HG02840 (cell line): ENCODE measurements around the gene PRAMEF18.
"Not testable (repeated sequence)": the region's sequence is repeated elsewhere in the genome, so short reads cannot be mapped to it uniquely, and the experiment has no call there.

Experiments used
- ATAC-seq: cut with Tn5 transposase; IDR thresholded peaks from one replicate; pipeline ENCODE4 v1.9.1; 2021; ENCODE audit warnings: mild to moderate bottlenecking, moderate library complexity, moderate number of reproducible peaks; ENCODE audit not compliant: unreplicated experiment, low FRiP score

PRAMEF18 gene, protein sequence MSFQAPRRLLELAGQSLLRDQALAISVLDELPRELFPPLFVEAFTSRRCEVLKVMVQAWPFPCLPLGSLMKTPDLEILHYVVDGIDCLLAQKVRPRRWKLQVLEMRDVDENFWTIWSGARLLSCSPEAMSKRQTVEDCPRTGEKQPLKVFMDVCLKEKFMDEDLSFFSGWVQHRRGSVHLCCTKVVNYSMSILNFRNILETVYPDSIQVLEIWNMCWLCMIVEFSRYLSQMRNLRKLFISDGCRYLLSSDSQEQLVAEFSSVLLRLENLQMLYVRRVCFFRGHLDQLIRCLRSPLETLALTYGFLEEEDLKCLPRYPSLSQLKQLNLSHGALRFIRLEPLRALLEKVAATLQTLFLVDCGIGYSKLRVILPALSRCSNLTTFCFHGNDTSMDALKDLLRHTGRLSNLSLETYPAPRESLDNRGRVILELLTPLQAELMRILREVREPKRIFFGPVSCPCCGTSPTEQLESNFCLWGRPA

DNA sequence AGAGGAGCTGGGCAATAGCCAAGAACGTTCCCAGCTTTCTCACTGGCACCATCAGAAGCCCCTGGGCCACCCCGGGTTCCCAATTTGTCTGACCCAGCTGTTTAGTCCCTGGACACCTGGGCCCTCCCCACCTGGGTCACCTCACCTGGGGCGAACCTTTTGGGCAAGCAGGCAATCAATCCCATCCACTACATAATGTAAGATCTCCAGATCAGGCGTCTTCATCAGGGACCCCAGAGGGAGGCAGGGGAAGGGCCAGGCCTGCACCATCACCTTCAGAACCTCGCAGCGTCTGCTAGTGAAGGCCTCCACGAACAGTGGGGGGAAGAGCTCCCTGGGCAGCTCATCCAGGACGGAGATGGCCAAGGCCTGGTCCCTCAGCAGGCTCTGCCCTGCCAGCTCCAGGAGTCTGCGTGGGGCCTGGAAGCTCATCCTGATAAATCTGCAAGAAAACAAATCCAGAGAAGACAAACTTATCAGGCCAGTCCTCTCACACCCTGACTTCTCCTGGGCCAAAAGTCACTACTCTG is at the start of gene PRAMEF18:
PRAMEF18 (minus strand) TSS at position 480 of the 530 bp plus-strand sequence; CDS start at position 432, 48 bp downstream.
- not testable (repeated sequence) for ATAC-seq

DNA sequence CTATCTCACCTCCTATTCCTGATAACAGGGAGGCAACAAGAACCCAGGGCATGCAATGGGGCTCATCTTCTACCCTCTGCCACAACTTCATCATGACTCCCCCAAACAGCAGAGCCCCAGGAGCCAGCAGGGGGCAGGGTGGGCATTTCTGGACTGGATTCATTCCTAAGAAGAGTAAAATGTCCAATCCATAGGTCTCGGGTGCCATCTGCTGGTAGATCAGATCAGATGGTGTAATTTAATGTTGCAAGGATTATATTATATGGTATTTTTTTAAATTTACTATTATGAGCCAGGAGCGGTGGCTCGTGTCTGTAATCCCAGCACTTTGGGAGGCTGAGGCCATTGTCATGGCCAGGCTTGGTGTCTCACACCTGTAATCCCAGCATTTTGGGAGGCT is 39.2 kb upstream of the PRAMEF18 start:
- ATAC-seq, result not testable (repeated sequence)

DNA sequence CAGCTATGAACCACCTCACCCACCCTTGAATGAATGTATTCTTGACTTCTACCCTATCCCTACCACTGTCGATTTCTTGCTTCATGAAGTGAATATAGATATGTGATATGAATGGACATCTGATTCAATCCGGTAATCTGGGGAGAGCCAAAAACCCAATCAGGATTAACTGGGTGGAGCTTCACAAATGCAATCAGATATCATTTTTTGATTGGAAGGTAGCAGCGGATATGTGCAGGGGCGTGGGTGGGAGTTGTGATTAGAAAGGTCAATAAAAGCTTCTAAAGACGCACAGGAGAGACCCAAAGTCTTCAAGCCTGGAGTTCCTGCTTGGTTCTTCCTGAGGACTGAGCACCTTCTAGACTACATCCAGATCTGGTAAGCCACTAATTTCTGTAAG is 27.9 kb upstream of the PRAMEF18 start, which contains the start of gene PRAMEF5:
PRAMEF5 (plus strand) TSS at position 301 of the 400 bp plus-strand sequence. CDS start 5,071 bp downstream, outside the sequence.
- ATAC-seq, result not testable (repeated sequence)

DNA sequence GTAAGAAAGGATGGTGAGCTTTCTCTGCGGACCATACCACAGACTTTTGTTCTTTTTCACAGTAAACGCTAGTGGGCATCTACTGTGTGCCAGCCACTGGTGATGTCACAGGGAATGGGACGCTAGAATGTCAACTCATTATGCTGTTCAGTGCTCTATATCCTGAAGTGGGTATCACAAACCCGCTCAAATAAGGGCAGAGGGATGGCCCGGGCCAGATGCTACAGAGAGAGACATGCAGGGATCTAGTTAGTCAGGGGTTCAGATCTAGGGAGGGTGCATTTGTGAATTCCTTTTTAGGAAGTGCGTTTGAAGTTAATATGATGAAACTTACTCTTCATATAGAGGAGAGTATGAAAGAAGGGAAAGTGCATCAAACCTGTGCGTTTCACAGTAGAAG is 21.2 kb upstream of the PRAMEF18 start:
- not testable (repeated sequence) for ATAC-seq

DNA sequence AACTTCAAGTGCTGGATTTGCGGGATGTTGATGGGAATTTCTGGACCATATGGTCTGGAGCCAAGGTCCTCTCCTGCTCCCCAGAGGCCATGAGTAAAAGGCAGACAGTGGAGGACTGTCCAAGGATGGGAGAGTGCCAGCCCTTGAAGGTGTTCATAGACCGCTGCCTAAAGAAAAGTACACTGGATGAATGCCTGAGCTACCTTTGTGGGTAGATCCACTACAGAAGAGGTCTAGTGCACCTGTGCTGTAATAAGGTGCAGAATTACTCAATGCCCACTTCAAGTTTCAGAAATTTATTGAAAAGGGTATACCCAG is 20.6 kb upstream of the PRAMEF18 start:
- ATAC-seq, result not testable (repeated sequence)

DNA sequence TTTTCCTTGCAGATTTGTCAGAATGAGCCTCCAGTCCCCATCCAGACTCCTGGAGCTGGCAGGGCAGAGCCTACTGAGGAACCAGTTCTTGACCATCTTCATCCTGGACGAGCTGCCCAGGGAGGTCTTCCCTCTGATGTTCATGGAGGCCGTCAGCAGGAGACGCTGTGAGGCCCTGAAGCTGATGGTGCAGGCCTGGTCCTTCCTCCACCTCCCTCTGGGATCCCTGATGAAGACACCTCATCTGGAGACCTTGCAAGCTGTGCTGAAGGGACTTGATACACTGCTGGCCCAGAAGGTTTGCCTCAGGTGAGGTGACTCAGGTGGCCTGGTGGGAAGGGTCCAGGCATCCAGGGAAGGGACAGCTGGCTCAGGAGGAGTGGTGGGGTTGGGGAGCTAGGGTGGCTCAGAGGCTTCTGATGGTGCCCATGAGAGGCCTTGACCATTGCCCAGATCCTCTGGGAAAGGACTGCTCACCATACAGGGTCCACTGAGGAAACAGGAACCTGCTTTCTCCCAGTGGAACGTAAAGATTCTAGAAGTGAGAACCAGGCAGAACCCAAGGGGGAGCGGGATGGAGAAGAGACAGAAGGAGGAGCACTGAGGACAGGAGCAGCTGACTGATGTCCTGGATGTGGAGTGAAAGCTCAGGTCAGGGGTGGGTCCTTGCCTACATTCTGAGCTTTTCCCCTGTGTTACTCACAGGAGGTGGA is 20.0 kb upstream of the PRAMEF18 start:
- not testable (repeated sequence) for ATAC-seq

DNA sequence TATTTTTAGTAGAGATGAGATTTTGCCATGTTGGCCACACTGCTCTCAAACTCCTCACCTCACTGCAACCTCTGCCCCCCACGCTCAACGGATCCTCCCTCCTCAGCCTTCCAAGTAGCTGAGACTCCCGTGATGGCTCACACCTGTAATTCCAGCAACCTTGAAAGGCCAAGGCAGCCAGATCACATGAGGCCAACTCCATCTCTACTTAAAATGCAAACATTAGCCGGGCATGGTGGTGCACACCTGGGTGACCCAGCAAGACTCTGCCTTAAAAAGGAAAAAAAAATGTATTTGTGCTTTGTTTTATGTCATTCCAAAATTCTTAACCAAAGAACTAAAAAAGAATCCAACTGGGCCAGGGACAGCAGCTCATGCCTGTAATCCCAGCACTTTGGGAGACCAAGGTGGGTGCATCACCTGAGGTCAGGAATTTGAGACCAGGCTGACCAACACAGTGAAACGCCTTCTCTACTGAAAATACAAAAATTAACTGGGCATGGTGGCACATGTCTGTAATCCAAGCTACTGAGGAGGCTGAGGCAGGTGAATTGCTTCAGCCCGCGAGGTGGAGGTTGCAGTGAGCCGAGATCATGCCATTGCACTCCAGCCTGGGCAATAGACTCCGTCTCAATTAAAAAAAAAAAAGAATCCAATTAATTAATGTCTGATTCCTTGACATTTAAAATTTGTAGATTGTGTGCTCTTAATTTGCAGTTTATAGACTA is 17.7 kb upstream of the PRAMEF18 start:
- not testable (repeated sequence) for ATAC-seq

DNA sequence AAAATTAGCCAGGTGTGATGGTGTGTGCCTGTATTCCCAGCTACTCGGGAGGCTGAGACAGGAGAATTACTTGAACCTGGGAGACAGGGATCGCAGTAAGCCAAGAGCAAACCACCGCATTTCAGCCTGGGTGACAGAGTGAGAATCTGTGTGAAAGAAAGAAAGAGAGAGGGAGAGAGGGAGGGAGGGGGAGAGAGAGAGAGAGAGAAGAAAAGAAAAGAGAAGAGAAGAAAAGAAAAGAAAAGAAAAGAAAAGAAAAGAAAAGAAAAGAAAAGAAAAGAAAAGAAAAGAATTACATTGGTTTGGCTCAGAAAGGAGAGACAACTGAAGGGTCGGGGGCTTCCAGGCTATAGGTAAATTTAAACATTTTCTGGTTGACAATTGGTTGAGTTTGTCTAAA is 13.7 kb upstream of the PRAMEF18 start:
- ATAC-seq, result not testable (repeated sequence)

DNA sequence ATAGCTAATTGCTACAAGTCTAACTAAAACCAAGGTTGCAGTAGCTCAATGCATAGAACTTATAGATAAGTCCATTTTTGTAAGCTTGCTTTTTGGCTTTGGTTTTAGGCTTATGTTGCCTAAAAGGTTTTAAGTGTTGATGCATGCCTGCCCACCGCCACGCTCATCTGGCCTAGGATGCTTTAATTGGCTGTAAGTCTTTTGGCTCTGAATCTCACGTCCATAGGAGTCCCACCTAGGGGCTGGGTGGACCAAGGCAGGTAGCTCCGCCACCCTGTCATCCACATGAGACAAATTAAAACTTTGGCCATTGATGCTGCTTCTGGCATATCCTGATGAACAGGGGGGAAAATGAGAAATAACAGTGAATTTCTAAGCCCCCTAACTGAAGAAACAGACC is 11.6 kb upstream of the PRAMEF18 start:
- not testable (repeated sequence) for ATAC-seq

DNA sequence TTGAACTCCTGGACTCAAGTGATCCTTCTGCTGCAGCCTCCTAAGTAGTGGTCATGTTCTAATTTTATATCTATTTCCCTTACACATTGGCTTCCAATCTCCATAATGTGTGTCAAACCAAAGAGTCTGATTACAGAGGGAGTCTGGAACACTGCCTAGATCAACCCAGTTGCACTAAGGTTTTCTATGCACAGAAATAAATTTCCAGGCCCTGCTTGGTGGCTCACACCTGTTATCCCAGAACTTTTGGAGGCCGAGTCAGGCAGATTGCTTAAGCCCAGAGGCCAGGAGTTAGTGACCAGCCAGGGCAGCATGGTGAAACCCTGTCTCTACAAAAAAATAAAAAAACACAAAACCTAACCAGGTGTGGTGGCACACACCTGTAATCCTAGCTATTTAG is 8.1 kb upstream of the PRAMEF18 start:
- not testable (repeated sequence) for ATAC-seq

DNA sequence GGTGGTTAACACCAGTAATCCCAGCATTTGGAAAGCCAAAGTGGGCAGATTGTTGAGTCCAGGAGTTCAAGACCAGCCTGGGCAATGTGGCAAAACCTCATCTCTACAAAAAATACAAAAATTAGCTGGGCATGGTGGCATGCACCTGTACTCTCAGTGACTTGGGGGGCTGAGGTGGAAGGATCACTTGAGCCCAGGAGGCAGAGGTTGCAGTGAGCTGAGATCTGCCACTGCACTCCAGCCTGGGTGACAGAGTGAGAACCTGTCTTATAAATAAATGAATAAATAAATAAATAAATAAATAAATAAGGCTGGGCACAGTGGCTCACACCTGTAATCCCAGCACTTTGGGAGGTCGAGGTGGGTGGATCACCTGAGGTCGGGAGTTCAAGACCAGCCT is 6.1 kb upstream of the PRAMEF18 start:
- ATAC-seq, result not testable (repeated sequence)

DNA sequence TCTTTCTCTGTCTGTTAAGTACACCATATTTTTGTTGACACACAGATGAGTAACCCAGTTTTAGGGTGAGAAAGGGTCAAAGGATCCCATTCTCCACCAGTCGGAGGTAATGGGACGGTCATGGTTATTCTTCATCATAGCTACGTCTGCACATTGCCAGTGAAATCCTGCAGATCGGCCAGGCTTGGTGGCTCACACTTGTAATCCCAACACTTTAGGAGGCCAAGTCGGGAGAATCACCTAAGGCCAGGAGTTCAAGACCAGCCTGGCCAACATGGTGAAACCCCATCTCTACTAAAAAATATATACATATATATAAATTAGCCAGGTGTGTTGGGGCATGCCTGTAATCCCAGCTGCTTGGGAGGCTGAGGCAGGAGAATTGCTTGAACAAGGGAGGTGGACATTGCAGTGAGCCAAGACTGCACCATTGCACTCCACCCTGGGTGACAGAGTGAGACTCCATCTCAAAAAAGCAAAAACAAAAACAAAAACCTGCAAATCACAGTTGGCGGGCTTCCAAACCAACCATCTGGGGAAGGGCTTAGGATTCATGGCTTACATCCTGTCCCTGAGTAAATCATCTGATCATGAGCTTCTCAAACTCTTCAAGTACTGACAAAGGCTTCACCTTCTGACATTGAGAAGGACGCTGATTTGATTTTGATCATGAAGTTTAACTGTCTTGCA is 5.3 kb upstream of the PRAMEF18 start:
- not testable (repeated sequence) for ATAC-seq

DNA sequence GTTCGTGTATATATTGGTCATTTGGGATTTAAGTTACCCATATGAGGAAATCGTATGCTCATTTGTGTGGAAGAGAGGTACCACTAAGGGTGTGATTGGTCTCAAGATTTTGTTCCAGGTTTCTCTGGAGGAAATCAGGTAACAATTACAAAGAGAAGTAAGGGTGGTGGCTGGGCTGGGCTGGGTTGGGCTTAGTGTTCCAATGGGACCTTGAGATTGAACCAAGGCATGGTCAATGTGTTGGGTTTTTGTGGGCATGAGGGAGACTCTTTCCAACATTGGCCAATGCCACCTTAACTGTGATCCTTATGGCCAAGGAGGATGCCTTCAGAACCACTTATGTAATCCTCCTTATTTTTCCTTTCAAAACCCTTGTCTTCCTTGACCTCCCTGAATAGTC is 4.6 kb upstream of the PRAMEF18 start:
- not testable (repeated sequence) for ATAC-seq

DNA sequence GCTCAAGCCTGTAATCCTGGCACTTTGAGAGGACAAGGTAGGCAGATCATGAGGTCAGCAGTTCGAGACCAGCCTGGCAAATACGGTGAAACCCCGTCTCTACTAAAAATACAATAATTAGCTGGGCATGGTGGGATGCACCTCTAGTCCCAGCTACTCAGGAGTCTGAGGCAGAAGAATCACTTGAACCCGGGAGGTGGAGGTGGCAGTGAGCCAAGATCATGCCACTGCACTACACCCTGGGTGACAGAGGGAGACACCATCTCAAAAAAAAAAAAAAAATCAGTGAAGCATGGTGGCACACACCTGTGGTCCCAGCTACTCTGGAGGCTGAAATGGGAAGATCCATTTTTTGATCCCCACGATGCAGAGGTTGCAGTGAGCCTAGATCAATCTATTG is 4.1 kb upstream of the PRAMEF18 start:
- not testable (repeated sequence) for ATAC-seq

DNA sequence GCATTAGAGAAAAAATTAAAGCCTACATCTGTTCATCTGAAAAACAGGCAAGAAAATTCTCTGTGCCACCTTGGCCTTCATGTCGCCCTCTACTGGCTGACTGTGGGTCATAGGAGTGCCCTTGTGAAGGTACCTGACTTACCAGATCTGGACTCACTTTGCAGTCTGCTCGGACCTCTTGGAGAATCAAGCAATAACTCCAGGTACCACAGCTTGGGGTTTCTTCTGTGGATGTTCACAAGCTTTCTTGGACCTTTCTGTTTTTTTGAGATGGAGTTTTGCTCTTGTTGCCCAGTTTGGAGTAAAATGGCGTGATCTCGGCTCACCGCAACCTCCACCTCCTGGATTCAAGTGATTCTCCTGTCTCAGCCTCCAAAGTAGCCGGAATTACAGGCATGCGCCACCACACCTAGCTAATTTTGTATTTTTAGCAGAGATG is 2.4 kb upstream of the PRAMEF18 start:
- no peak for ATAC-seq

DNA sequence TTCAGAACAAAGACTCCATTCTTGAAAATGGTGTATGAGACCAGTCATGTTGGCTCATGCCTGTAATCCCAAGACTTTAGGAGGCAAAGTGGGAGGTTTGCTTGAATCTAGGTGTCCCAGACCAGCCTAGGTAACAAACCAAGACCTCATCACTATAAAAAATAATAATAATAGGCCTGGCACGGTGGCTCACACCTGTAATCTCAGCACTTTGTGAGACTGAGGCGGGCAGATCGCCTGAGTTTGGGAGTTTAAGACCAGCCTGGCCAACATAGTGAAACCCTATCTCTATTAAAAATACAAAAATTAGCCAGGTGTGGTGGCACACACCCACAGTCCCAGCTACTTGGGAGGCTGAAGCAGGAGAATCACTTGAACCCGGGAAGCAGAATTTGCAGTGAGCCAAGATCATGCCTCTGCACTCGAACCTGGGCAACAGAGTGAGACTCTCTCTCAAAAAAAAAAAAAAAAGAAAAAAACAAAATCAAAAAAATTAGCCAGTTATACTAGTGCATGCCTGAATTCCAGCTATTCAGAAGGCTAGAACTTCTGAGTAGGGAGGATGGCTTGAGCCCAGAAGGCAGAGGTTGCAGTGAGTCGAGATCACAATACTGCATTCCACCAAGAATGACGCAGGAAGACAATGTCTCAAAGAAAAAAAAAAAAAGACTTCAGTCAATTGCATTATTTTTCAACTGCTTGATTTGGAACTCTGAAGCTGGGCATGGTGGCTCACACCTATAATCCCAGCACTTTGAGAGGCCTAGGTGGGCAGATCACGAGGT is 1.5 kb upstream of the PRAMEF18 start:
- ATAC-seq, result not testable (repeated sequence)

DNA sequence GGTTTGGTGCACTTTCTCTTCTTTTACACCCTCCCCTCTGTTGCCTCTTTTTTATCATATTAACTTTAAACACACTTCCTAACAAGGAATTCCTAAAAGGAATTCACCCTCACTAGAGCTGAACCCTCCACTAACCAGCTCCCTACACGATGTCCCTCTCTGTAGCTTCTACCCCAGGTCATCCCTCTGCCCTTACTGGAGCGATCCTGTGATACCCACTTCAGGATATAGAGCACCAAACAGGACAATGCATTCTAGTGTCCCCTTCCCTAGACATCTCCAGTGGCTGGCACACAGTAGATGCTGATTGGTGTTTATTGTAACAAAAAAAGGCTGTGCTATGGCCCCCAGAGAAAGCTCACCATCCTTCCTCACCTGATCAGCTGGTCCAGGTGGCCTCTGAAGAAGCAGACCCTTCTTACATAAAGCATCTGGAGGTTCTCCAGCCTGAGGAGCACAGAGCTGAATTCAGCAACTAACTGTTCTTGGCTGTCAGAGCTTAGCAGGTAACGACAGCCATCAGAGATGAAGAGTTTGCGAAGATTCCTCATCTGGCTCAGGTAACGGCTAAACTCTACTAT is 1.4 kb downstream of the PRAMEF18 start:
- ATAC-seq, result no peak

DNA sequence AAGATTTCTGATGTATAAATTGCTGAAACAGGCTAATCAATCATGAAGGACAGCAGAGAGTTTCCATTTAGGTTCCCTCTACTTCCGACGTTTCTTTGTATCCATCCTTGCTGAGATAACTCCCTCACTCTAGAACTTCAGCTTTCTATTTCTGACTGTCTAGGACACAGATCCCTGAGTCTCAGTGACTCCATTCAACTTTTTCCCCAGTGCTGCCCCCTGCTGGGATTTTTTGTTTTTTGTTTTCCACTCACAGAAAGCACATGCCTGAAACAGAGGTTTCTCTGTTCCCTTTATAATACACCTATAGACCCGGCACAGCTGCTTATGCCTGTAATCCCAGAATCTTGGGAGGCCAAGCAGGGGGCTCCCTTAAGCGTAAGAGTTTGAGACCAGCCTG is 3.2 kb downstream of the PRAMEF18 start:
- not testable (repeated sequence) for ATAC-seq

DNA sequence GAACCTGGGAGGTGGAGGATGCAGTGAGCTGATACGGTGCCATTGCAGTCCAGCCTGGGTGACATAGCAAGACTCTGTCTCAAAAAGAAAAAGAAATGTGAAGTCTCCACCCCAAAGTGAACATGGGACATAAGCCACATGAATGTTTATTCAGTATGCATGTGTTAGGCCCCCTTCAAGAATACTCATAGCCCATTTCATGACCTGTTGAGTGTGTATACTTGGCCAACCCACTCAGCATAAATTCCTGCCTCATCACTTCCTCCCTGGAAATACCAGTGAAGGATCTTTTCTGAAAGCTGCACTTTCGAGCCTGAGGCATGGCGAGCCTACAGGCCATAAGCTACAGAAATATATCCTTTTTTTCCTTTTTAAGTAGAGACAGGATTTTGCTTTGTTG is 6.8 kb downstream of the PRAMEF18 start:
- not testable (repeated sequence) for ATAC-seq
